H9 (cell line): ENCODE measurements around the gene TNFRSF19. TPM values are rescaled to one million over a fixed set of nuclear protein-coding genes. Genes with fewer than 3 reads are reported as not detected.

Experiments
- DNase-seq: peaks from one replicate; pipeline ENCODE4 v3.0.0-alpha.2; 2017
- H2AFZ ChIP-seq: one replicate; pipeline ENCODE4 v1.6.1; 2013; ENCODE audit warnings: mild to moderate bottlenecking, low read length, control low read depth, moderate library complexity
- H2AK5ac ChIP-seq: 2 replicates; pipeline ENCODE4 v1.6.1; 2013; ENCODE audit warnings: low read length, control low read depth, mixed read lengths; ENCODE audit not compliant: insufficient read length
- H2BK120ac ChIP-seq: one replicate; pipeline ENCODE4 v1.6.1; 2013; ENCODE audit warnings: low read depth, mild to moderate bottlenecking, low read length, control low read depth, inconsistent platforms; ENCODE audit not compliant: poor library complexity, severe bottlenecking
- H2BK12ac ChIP-seq: 2 replicates; pipeline ENCODE4 v1.6.1; 2013; ENCODE audit warnings: low read length, control low read depth, mixed read lengths, low read depth; ENCODE audit not compliant: insufficient read length
- H2BK15ac ChIP-seq: 2 replicates; pipeline ENCODE4 v1.6.1; 2013; ENCODE audit warnings: low read depth, low read length, control low read depth
- H2BK20ac ChIP-seq: one replicate; pipeline ENCODE4 v1.6.1; 2013; ENCODE audit warnings: low read depth, mild to moderate bottlenecking, low read length, control low read depth, inconsistent platforms; ENCODE audit not compliant: poor library complexity, severe bottlenecking
- H2BK5ac ChIP-seq: 2 replicates; pipeline ENCODE4 v1.6.1; 2013; ENCODE audit warnings: low read length, control low read depth, mixed read lengths; ENCODE audit not compliant: insufficient read length
- H3K14ac ChIP-seq: 2 replicates; pipeline ENCODE4 v1.6.1; 2013; ENCODE audit warnings: low read length, control low read depth; ENCODE audit not compliant: insufficient read depth
- H3K18ac ChIP-seq: 2 replicates; pipeline ENCODE4 v1.6.1; 2013; ENCODE audit warnings: low read depth, mild to moderate bottlenecking, mixed read lengths, low read length, control low read depth; ENCODE audit not compliant: insufficient read length
- H3K23ac ChIP-seq: 2 replicates; pipeline ENCODE4 v1.6.1; 2013; ENCODE audit warnings: low read length, control low read depth, mixed read lengths, low read depth; ENCODE audit not compliant: insufficient read length
- H3K23me2 ChIP-seq: 2 replicates; pipeline ENCODE4 v1.6.1; 2013; ENCODE audit warnings: low read depth, mild to moderate bottlenecking, mixed read lengths, low read length, control low read depth; ENCODE audit not compliant: insufficient read length, poor library complexity, severe bottlenecking
- H3K27ac ChIP-seq: 2 replicates; pipeline ENCODE4 v1.5.1; 2013; ENCODE audit warnings: low read length, control low read depth, mixed read lengths, low read depth; ENCODE audit not compliant: insufficient read length
- H3K27me3 ChIP-seq: 2 replicates; pipeline ENCODE4 v1.6.1; 2013; ENCODE audit warnings: low read length, control low read depth, inconsistent platforms; ENCODE audit not compliant: insufficient read depth
- H3K4ac ChIP-seq: 2 replicates; pipeline ENCODE4 v1.6.1; 2013; ENCODE audit warnings: low read depth, mild to moderate bottlenecking, control low read depth, inconsistent platforms, low read length, moderate library complexity
- H3K4me1 ChIP-seq: 2 replicates; pipeline ENCODE4 v1.6.1; 2013; ENCODE audit warnings: low read length, control low read depth, inconsistent platforms; ENCODE audit not compliant: insufficient read depth
- H3K4me2 ChIP-seq: 2 replicates; pipeline ENCODE4 v1.6.1; 2013; ENCODE audit warnings: low read length, control low read depth, mixed read lengths; ENCODE audit not compliant: insufficient read length, insufficient read depth
- H3K56ac ChIP-seq: 2 replicates; pipeline ENCODE4 v1.6.1; 2013; ENCODE audit warnings: low read depth, mild to moderate bottlenecking, mixed read lengths, low read length, control low read depth; ENCODE audit not compliant: insufficient read length
- H3K79me1 ChIP-seq: 2 replicates; pipeline ENCODE4 v1.6.1; 2013; ENCODE audit warnings: low read depth, mild to moderate bottlenecking, moderate library complexity, low read length, control low read depth, inconsistent platforms; ENCODE audit not compliant: insufficient read depth, poor library complexity, severe bottlenecking
- H3K79me2 ChIP-seq: 2 replicates; pipeline ENCODE4 v1.6.1; 2013; ENCODE audit warnings: low read length, control low read depth, inconsistent platforms; ENCODE audit not compliant: insufficient read depth
- H3K9ac ChIP-seq: 2 replicates; pipeline ENCODE4 v1.6.1; 2013; ENCODE audit warnings: low read length, control low read depth, mixed read lengths; ENCODE audit not compliant: insufficient read length; ENCODE audit errors: extremely low read depth
- H3K9me3 ChIP-seq: one replicate; pipeline ENCODE4 v1.6.1; 2013; ENCODE audit warnings: low read depth, low read length, inconsistent platforms; ENCODE audit not compliant: control insufficient read depth
- H3T11ph ChIP-seq: one replicate; pipeline ENCODE4 v1.6.1; 2013; ENCODE audit warnings: mild to moderate bottlenecking, low read length, control low read depth, inconsistent platforms
- H4K20me1 ChIP-seq: one replicate; pipeline ENCODE4 v1.6.1; 2013; ENCODE audit not compliant: control insufficient read depth, insufficient read length, insufficient read depth
- H4K5ac ChIP-seq: 2 replicates; pipeline ENCODE4 v1.6.1; 2013; ENCODE audit warnings: low read depth, mild to moderate bottlenecking, mixed read lengths, low read length, control low read depth; ENCODE audit not compliant: insufficient read length
- H4K8ac ChIP-seq: replicated peaks from 2 replicates; pipeline ENCODE4 v1.6.1; 2013; ENCODE audit warnings: low read length, control low read depth, mixed read lengths, low read depth; ENCODE audit not compliant: insufficient read length
- H4K91ac ChIP-seq: 2 replicates; pipeline ENCODE4 v1.6.1; 2013; ENCODE audit warnings: low read depth, mild to moderate bottlenecking, moderate library complexity, mixed read lengths, low read length, control low read depth; ENCODE audit not compliant: insufficient read length
- H3K27ac Mint-ChIP-seq, 3 experiments: 2 replicates in 2 of 3; 3 replicates in 1 of 3; pipeline ENCODE4 v1.8.0; 2020 to 2021; ENCODE audit warnings: mixed read lengths in 3 of 3, mild to moderate bottlenecking in 1 of 3, moderate library complexity in 1 of 3
- H3K27me3 Mint-ChIP-seq: 2 replicates; pipeline ENCODE4 v1.8.0; 2021; ENCODE audit warnings: low read depth, mild to moderate bottlenecking, moderate library complexity, mixed read lengths
- H3K36me3 Mint-ChIP-seq, 3 experiments: 2 replicates in 2 of 3; 3 replicates in 1 of 3; pipeline ENCODE4 v1.8.0; 2020 to 2021; ENCODE audit warnings: low read depth in 3 of 3, mixed read lengths in 3 of 3; ENCODE audit not compliant: insufficient read depth in 1 of 3
- H3K4me1 Mint-ChIP-seq, 2 experiments: 2 replicates each; pipeline ENCODE4 v1.8.0; 2020; ENCODE audit warnings: mixed read lengths in 2 of 2
- H3K4me3 Mint-ChIP-seq, 2 experiments: 2 replicates in 1 of 2; 3 replicates in 1 of 2; pipeline ENCODE4 v1.8.0; 2020 to 2021; ENCODE audit warnings: mild to moderate bottlenecking in 2 of 2, mixed read lengths in 2 of 2, moderate library complexity in 1 of 2
- H3K9me3 Mint-ChIP-seq, 2 experiments: 2 replicates in 1 of 2; 3 replicates in 1 of 2; pipeline ENCODE4 v1.8.0; 2020; ENCODE audit warnings: mild to moderate bottlenecking in 2 of 2, mixed read lengths in 2 of 2, moderate library complexity in 1 of 2
- CTCF ChIP-seq: fragments of 200-600 bp; sonication (generic); conservative IDR thresholded peaks from 3 replicates; pipeline ENCODE4 v1.8.0; 2021; ENCODE audit warnings: antibody characterized with exemption, mild to moderate bottlenecking
- WGBS: extraction: QIAGEN DNeasy Blood & Tissue Kit; methylation state at CpG from one replicate; pipeline ENCODE4 v1.1.7; 2013; ENCODE audit warnings: missing lambda C conversion rate, low lambda C conversion rate, mixed read lengths; ENCODE audit not compliant: insufficient read length; ENCODE audit errors: extremely low coverage; 5-methylcytosine and 5-hydroxymethylcytosine counted together
- total RNA-seq: library from RNA; stranded (reverse); gene quantifications from 2 replicates; pipeline ENCODE4 v1.2.1, GENCODE V29; 2021

The TNFRSF19 gene
- total RNA-seq, 1 experiment from 2014 or later: 2.7 TPM

GRCh38 chr13:23579072-23579895 lies 9.1 kb downstream of the TNFRSF19 start:
- no peak overlapping the region for H2BK20ac ChIP-seq
- peak overlapping the region; percentile 55 for H3K4me2 ChIP-seq
- no peak overlapping the region for H2AFZ ChIP-seq
- no peaks in the 10 kb centered on the region for H3K9me3 Mint-ChIP-seq
- H2BK12ac ChIP-seq: no peak overlapping the region
- no peaks in the 10 kb centered on the region for H3K79me1 ChIP-seq
- H2BK15ac ChIP-seq: no peak overlapping the region
- no peak overlapping the region for H2AK5ac ChIP-seq
- peak; percentile 14; the same call in 1 of the 3 replicates for TF ChIP-seq CTCF
- no peaks in the 10 kb centered on the region for H3K4me1 ChIP-seq
- no peak overlapping the region for H2BK5ac ChIP-seq
- no peak overlapping the region for H4K8ac ChIP-seq
- no CpG with 5 or more reads among the region's 82 CpGs for WGBS
- H3K23ac ChIP-seq: no peak overlapping the region
- no peak overlapping the region for H4K5ac ChIP-seq
- no peak overlapping the region for H2BK120ac ChIP-seq
- no peaks in the 10 kb centered on the region for H3K79me2 ChIP-seq
- H4K91ac ChIP-seq: no peak overlapping the region
- H3K56ac ChIP-seq: no peak overlapping the region
- H3K9me3 ChIP-seq: no peaks in the 10 kb centered on the region
- H3K14ac ChIP-seq: no peak overlapping the region
- peak overlapping the region; percentile 73 to 84 for H3K4me3 Mint-ChIP-seq
- no peaks in the 10 kb centered on the region for H3K36me3 Mint-ChIP-seq
- no peak overlapping the region for H3K27ac Mint-ChIP-seq
- H3K9ac ChIP-seq: no peak overlapping the region
- DNase-seq: peak; percentile 92
- no peak overlapping the region for H3K27ac ChIP-seq
- H3K18ac ChIP-seq: no peak overlapping the region
- H3T11ph ChIP-seq: no peak overlapping the region
- H3K4me1 Mint-ChIP-seq: peaks cover 18 to 20% of the 10 kb centered on the region in 2 experiments
- peaks cover 12% of the 10 kb centered on the region; the same call in 1 of the 2 replicates for H3K27me3 ChIP-seq
- peaks cover 44% of the 10 kb centered on the region for H3K27me3 Mint-ChIP-seq
- H4K20me1 ChIP-seq: no peaks in the 10 kb centered on the region
- peaks cover 4% of the 10 kb centered on the region for H3K23me2 ChIP-seq
- H3K4ac ChIP-seq: no peak overlapping the region
